Measurements from ENCODE around the gene SLC4A1. TPM values are rescaled to one million over a fixed set of nuclear protein-coding genes. Genes with fewer than 3 reads are reported as not detected.

The SLC4A1 gene
- total RNA-seq, 1 experiment from 2014 or later, result not detected

GRCh38 chr17:44287651-44288050 lies 19.7 kb upstream of the SLC4A1 start (continued):
- no peak for TF ChIP-seq ZNF423 (CRISPR knock-in tag; IDR thresholded peaks at IDR 0.05)
- no peak for TF ChIP-seq PRRX2 (CRISPR knock-in tag; IDR thresholded peaks at IDR 0.05)
- TF ChIP-seq ELF4 (CRISPR knock-in tag; IDR thresholded peaks at IDR 0.05; ENCODE audit: low read depth), result no peak
- no peak for TF ChIP-seq SMAD4 (CRISPR knock-in tag; IDR thresholded peaks at IDR 0.05)
- TF ChIP-seq CDX4 (CRISPR knock-in tag; IDR thresholded peaks at IDR 0.05; ENCODE audit: borderline replicate concordance), result no peak
- TF ChIP-seq, protein P1, sequence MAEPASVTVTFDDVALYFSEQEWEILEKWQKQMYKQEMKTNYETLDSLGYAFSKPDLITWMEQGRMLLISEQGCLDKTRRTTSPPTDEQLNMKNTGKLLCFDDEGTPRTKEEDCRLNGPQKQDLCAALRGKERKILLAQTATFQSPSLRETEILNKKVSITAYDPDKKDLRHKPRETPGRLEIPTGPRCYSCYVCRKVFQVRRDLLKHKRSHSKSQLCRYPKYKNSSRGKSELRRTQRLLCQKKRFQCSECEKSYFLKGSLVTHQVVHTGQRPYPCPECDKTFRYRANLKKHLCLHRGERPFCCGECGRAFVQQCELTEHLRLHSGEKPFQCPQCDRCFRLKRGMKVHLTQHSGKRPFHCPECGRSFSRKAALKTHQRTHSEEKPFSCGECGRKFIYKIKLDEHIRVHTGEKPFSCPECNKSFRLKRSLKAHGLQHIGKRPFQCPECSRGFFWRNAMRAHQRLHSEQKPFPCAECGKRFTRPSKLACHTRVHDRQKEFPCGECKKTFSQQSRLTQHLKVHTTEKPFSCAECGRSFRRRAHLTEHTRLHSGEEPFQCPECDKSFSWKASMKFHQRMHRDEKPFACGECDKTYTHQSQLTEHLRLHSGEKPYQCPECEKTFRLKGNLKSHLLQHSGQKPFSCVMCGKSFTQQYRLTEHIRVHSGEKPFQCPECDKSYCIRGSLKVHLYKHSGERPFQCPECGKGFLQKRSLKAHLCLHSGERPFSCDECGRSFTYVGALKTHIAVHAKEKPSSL (CRISPR knock-in tag; conservative IDR thresholded peaks at IDR 0.05), result no peak
- TF ChIP-seq FOXJ3 (CRISPR knock-in tag; IDR thresholded peaks at IDR 0.05; ENCODE audit: borderline replicate concordance), result no peak
- TF ChIP-seq ATF1 (CRISPR knock-in tag; IDR thresholded peaks at IDR 0.05), result no peak
- no peak for TF ChIP-seq PREB (CRISPR knock-in tag; IDR thresholded peaks at IDR 0.05; ENCODE audit: borderline replicate concordance)

GRCh38 chr17:44284024-44284400 lies 16.1 kb upstream of the SLC4A1 start:
- no peak for ATAC-seq
- Mint-ChIP-seq H3K36me3 (no peaks in the 10 kb centered on the region), H3K27me3 (ENCODE audit: low read depth) (no peaks in the 10 kb centered on the region; the same call in 1 of the 2 replicates), H3K4me3 (no peak overlapping the region), H3K27ac (no peak overlapping the region), H3K4me1 (peaks cover 22% of the 10 kb centered on the region), H3K9me3 (no peaks in the 10 kb centered on the region)
- ChIA-PET CTCF (no interaction called here), POLR2A (interaction anchor here (1.1 kb wide), 1 partner anchor 62 kb away, joined by 4 read pairs; no protein-coding TSS in a partner anchor)
- TF ChIP-seq ZNF416 (CRISPR knock-in tag; IDR thresholded peaks at IDR 0.05) (no peak), OVOL2 (CRISPR knock-in tag; IDR thresholded peaks at IDR 0.05; ENCODE audit: borderline replicate concordance) (no peak), ZNF512 (CRISPR knock-in tag; IDR thresholded peaks at IDR 0.05; ENCODE audit: borderline replicate concordance) (no peak), NFATC4 (CRISPR knock-in tag; IDR thresholded peaks at IDR 0.05) (no peak), PRRX2 (CRISPR knock-in tag; IDR thresholded peaks at IDR 0.05) (no peak), SP1 (CRISPR knock-in tag; conservative IDR thresholded peaks at IDR 0.05) (no peak), ZNF423 (CRISPR knock-in tag; IDR thresholded peaks at IDR 0.05) (no peak)
- TF ChIP-seq, protein P2, sequence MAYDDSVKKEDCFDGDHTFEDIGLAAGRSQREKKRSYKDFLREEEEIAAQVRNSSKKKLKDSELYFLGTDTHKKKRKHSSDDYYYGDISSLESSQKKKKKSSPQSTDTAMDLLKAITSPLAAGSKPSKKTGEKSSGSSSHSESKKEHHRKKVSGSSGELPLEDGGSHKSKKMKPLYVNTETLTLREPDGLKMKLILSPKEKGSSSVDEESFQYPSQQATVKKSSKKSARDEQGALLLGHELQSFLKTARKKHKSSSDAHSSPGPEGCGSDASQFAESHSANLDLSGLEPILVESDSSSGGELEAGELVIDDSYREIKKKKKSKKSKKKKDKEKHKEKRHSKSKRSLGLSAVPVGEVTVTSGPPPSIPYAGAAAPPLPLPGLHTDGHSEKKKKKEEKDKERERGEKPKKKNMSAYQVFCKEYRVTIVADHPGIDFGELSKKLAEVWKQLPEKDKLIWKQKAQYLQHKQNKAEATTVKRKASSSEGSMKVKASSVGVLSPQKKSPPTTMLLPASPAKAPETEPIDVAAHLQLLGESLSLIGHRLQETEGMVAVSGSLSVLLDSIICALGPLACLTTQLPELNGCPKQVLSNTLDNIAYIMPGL (CRISPR knock-in tag; IDR thresholded peaks at IDR 0.05), result no peak
- TF ChIP-seq, protein P3, sequence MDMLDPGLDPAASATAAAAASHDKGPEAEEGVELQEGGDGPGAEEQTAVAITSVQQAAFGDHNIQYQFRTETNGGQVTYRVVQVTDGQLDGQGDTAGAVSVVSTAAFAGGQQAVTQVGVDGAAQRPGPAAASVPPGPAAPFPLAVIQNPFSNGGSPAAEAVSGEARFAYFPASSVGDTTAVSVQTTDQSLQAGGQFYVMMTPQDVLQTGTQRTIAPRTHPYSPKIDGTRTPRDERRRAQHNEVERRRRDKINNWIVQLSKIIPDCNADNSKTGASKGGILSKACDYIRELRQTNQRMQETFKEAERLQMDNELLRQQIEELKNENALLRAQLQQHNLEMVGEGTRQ (CRISPR knock-in tag; IDR thresholded peaks at IDR 0.05), result no peak
- TF ChIP-seq, protein P4, sequence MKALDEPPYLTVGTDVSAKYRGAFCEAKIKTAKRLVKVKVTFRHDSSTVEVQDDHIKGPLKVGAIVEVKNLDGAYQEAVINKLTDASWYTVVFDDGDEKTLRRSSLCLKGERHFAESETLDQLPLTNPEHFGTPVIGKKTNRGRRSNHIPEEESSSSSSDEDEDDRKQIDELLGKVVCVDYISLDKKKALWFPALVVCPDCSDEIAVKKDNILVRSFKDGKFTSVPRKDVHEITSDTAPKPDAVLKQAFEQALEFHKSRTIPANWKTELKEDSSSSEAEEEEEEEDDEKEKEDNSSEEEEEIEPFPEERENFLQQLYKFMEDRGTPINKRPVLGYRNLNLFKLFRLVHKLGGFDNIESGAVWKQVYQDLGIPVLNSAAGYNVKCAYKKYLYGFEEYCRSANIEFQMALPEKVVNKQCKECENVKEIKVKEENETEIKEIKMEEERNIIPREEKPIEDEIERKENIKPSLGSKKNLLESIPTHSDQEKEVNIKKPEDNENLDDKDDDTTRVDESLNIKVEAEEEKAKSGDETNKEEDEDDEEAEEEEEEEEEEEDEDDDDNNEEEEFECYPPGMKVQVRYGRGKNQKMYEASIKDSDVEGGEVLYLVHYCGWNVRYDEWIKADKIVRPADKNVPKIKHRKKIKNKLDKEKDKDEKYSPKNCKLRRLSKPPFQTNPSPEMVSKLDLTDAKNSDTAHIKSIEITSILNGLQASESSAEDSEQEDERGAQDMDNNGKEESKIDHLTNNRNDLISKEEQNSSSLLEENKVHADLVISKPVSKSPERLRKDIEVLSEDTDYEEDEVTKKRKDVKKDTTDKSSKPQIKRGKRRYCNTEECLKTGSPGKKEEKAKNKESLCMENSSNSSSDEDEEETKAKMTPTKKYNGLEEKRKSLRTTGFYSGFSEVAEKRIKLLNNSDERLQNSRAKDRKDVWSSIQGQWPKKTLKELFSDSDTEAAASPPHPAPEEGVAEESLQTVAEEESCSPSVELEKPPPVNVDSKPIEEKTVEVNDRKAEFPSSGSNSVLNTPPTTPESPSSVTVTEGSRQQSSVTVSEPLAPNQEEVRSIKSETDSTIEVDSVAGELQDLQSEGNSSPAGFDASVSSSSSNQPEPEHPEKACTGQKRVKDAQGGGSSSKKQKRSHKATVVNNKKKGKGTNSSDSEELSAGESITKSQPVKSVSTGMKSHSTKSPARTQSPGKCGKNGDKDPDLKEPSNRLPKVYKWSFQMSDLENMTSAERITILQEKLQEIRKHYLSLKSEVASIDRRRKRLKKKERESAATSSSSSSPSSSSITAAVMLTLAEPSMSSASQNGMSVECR (CRISPR knock-in tag; IDR thresholded peaks at IDR 0.05; ENCODE audit: borderline replicate concordance), result no peak
- TF ChIP-seq, protein P5, sequence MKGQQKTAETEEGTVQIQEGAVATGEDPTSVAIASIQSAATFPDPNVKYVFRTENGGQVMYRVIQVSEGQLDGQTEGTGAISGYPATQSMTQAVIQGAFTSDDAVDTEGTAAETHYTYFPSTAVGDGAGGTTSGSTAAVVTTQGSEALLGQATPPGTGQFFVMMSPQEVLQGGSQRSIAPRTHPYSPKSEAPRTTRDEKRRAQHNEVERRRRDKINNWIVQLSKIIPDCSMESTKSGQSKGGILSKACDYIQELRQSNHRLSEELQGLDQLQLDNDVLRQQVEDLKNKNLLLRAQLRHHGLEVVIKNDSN (CRISPR knock-in tag; IDR thresholded peaks at IDR 0.05), result no peak
- no peak for DNase-seq (ENCODE audit: low spot score)
